HG03280 (cell line): ENCODE results near the gene ATP8B1.
"Not testable (repeated sequence)": the region's sequence is repeated elsewhere in the genome, so short reads cannot be mapped to it uniquely, and the experiment has no call there.

Experiments used
- ATAC-seq: cut with Tn5 transposase; IDR thresholded peaks from one replicate; pipeline ENCODE4 v1.9.1; 2021; ENCODE audit warnings: mild to moderate bottlenecking, moderate library complexity; ENCODE audit not compliant: unreplicated experiment

Gene ATP8B1

DNA sequence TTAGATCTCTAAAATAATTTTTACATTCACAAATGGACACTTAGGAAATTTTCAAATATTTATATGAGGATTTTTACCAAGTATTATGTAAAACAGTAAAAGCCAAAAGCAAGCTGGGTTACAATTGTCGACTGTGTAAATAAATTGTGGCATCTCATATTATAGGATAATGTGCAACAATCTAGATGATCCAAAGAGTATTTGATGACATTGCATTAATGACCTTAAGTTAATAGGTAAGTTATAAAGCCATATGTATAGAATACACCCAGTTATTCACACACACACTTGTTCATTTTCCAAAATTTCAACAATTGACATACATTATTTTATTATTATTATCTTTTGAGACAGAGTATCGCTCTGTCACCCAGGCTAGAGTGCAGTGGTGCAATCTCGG is 69.3 kb downstream of the ATP8B1 start:
- no peak for ATAC-seq

DNA sequence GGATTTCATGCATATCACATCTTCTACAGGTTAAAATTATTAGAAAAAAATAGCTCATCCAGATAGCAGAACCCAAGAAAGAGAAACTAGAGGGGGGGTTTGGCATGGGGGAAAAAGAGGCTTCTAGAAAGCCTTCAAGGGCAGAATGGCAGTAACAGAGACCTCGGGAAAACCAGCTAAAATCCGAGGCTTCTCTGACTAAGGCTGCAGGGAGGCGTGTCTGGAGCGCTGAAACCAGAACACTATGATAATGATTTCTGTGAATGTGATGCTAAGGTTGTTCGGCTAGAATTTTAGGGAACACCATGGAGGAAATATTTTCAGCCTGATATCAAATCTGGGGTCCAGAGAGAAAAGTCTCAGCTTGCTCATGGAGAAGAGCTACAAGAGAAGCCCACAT is 73.0 kb downstream of the ATP8B1 start:
- ATAC-seq = no peak

DNA sequence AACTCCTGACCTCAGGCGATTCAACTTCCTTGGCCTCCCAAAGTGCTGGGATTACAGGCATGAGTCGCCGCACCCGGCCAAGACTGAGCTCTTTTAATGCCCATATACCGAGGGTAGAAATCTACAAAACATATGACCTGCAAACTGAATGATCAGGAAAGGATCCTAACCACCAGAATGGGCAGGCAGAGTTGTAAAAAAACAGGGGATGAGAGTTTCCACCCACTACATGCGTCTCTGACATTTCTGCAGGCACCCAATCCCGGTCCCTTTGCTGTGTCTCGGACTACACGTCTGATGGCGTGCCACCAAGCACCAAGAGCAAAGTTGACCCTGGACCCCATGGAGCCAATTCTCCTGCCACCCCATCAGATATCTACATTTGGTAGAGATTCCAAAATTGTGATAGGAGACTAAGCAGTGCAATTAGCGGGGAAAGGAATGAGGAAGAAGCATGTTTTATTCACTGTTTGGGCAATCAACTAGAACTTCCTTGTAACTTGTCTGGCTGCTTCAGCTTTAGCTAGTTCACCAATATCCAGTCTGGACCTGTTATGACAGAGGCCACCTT is 74.1 kb downstream of the ATP8B1 start:
- no peak for ATAC-seq

DNA sequence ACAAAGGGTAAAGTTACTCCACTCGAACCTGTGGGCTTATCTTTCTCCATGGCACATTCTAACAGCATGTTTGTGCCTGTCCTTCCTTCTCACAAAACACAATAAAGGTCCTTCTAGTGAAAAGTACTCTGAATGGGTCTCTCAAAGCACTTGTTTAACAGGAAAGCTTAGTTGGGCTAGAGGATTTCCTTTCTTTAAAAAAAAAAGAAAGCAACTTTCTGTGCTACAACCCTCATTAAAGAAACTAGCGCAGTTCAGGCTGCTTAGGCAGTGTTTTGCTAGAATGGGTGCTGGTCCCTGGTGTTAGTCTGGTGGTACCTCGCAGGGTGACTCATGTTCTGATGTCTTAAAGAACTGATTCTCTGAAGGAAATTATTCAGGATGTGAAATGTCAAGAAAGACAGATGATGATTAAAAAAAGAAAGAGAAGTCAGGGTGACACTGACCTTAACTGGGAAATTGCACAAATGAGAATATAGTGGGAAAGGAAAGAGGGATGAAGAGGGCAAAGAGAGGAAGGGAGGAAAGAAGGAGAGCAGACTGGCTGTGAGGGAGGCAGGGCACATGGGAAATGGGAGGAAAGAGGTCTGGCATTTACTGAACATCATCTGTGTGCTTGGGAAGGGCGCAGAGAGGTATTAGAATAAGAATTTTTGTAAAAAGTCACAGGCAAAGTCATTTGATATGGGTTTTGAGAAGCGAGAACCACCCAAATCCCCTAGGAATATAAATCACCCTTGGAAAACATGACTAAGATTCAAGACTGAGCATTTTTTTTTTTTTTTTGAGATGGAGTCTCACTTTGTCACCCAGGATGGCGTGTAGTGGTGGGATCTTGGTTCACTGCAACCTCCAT is 74.9 kb downstream of the ATP8B1 start:
- ATAC-seq = no peak

DNA sequence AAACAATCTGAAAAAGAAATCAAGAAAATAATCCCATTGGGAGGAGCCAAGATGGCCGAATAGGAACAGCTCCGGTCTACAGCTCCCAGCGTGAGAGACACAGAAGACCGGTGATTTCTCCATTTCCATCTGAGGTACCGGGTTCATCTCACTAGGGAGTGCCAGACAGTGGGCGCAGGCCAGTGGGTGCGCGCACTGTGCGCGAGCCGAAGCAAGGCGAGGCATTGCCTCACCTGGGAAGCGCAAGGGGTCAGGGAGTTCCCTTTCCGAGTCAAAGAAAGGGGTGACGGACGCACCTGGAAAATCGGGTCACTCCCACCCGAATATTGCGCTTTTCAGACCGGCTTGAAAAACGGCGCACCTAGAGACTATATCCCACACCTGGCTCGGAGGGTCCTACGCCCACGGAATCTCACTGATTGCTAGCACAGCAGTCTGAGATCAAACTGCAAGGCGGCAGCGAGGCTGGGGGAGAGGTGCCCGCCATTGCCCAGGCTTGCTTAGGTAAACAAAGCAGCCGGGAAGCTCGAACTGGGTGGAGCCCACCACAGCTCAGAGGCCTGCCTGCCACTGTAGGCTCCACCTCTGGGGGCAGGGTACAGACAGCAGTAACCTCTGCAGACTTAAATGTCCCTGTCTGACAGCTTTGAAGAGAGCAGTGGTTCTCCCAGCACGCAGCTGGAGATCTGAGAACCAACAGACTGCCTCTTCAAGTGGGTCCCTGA is 83.7 kb downstream of the ATP8B1 start:
- ATAC-seq = not testable (repeated sequence)

DNA sequence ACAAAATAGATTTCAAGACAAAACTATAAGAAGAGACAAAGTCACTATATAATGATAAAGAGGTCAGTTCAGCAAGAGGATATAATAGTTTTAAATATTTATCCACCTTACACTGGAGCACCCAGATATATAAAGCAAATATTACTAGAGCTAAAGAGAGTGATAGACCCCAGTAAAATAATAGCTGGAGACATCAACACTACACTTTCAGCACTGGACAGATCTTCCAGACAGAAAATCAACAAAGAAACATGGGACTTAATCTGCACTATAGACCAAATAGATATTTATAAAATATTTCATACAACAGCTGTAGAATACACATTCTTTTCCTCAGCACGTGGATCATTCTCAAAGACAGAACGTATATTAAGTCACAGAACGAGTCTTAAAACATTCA is 86.6 kb downstream of the ATP8B1 start:
- ATAC-seq = no peak

DNA sequence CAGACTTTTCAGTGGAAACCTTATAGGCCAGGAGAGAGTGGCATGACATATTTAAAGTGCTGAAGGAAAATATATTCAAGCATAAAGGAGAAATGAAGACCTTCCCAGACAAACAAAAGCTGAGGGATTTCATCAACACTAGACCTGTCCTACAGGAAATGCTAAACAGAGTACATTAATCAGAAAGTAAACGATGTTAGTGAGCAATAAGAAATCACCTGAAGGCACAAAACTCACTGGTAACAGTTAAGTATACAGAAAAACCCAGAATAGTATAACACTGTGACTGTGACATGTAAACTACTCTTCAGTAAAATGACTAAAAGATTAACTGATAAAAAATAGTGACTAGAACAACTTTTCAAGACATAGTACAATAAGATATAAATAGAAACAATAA is 87.4 kb downstream of the ATP8B1 start:
- ATAC-seq = no peak

DNA sequence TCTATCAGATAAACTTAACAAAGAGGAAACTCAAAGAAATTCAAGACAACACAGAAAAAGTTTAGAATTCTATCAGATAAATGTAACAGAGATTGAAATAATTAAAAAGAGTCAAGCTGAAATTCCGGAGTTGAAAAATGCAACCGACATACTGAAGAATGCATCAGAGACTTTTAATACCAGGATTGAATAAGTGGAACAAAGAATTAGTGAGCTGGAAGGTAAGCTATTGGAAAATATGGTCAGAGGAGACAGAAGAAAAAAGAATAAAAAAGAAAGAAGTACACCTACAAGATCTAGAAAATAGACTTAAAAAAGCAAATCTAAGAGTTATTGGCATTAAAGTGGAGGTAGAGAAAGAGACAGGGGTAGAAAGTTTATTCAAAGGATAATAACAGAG is 88.0 kb downstream of the ATP8B1 start:
- ATAC-seq = no peak

DNA sequence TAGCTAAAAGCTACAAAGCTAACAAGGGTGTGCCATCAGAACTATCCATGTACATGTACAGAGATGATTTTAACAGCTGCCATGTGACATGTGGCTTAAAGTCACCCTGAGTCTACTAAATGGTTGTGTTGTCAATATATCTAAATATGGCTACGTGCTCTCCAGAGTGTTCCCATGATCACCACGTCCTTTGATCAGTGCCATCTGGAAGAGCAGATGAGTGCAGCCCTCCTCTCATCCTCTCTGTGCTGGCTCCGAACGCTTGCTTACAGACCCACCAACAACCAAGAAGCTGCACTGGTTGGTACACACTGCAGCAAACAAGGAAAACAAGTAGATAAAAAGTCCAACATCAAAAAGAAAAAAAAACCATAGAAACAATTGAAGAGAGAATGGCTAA is 92.9 kb downstream of the ATP8B1 start:
- no peak for ATAC-seq

DNA sequence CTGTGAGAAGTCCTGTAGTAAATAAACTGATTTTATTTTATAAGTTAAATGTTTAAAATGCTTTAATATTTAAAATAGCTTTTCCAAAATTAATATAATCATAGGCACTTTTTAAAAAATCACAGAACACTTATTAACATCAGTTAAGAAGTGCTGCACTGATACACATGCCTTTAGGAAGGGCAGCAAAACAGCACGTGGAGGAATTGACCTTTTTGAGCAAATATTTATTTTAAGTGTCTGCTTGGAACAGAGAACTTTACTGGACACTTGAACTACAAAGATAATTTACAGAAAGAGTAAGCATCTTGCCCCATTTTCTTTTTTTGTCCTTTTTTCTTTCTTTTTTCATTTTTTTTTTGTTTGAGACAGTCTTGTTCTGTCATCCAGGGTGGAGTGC is 93.8 kb downstream of the ATP8B1 start:
- ATAC-seq = no peak

DNA sequence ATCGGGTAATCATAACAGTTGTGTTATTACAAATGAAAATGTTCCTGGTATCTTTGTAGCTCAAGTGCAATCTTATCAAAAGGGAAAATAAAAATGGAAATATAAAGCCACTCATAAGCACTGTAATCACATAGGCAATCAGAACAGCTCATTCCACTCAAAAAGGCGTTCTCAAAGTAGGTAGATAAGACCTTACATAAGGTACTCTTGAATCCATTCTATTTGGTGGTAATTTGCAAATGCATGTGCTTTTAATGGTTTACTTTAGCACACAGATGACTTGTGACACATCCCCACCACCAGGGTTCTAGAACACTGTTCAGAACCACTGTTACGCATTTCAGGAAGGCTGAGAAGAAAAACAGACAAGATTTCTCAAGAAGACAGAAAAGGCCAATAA is 94.8 kb downstream of the ATP8B1 start:
- no peak for ATAC-seq

DNA sequence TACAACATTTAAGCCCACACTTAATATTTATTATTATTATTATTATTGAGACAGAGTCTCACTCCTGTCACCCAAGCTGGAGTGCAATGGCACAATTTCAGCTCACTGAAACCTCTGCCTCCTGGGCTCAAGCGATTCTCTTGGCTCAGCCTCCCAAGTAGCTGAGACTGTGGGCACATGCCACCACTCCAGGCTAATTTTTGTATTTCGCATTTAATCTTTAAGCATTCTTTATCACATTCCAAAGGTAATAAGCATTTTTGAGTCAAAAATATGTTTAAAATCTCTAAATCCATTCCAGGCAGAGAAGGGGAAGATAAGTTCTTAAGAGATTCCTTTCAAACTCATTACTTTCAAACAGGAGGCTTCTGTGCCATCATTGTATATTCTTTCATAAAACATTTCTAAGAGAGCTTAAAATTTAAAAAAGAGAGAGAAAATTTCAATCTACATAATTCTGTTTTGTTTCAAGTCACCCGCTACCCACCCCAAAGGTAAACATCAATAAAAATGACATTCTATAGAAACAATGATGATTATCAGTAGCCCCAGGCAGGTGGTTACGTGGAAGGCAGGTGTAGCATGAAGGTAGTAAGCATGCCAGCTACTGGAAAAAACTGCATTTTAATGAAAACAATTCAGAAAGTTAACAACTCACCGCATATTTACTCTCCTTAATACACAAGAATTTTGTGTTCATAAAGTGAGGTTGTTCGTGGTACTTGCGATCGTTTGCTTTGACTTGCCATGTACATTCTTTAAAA is 97.1 kb downstream of the ATP8B1 start:
- ATAC-seq = no peak

DNA sequence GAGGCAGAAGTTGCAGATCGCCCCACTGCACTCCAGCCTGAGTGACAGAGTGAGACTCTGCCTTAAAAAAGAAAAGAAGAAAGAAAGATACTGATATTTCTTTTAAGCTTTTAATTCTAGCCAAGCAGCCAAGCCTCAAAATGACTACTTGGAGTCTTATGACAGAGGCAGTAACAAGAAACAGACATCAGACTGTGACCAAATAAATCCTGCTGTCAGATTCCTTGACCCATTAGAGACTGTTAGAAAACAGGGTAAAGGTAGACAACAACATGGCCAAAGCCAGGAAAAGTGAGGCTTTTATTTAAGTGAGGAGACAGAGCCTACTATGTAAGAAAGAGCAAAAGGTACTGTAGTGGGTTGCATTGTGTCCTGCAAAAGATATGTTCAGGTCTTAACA is 98.1 kb downstream of the ATP8B1 start:
- ATAC-seq = no peak

DNA sequence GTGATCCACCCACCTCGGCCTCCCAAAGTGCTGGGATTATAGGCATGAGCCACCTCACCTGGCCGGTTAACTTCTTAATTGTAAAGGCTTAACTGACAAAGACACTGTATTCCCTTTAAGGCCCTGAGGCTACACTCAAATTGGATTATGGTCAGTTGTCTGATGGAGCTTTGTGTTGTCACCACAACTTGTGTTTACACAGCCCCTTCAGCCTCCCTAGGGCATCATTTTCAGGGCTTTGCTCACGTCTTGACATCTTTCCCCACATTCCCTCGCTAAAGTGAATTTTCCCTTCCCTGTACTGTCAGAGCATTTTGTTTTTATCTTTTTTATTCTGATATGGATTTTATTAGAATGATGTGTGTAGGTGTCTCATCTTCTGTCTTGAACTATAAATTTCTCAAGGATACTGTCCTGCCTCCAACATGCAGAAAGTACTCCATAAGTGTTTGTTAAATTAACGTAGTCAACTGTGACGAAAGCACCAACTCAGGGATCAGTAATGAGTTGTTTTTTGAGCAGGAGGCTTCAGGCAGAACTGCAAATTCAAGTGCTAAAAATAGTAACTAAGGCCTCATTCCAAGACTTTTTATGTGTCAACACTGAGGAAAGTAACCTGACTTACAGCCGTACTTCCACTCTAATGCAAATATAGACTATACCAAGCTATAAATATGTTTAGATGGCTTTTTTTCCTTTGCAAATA is 104.4 kb downstream of the ATP8B1 start:
- no peak for ATAC-seq

DNA sequence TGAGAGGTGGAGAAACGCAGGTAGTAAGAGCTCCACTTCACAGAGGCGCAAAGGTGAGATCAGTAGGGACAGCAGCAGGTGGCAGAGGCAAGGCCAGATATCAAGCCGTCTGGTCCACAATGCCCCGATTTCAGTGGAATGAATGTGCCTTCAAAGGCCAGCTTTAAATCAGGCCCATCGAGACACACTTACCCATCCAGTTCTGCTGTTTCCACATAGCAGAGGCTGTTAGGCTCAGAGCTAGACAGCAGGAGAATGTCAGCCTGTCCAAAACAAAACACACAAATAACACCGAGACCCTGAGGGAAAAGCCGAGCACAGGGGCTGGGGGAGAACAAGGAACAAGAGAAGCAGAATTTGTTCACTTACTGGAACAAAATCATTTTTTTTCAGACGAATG is 105.7 kb downstream of the ATP8B1 start:
- ATAC-seq = no peak

DNA sequence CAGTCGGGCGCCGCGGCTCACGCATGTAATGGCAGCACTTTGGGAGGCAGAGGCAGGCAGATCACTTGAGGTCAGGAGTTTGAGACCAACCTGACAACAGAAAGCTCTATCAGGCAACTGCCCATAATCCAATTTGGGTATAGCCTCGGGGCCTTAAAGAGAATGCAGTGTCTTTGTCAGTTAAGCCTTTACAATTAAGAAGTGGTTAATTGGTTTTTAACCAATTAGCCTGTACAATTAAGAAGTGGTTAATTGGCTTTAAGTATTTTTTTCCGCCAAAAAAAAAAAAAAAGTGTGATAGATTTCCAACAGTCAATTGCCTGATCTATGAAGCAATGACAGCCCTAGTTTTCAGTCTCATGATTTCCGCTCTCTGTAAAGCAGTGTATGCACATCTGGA is 106.8 kb downstream of the ATP8B1 start:
- ATAC-seq = no peak

DNA sequence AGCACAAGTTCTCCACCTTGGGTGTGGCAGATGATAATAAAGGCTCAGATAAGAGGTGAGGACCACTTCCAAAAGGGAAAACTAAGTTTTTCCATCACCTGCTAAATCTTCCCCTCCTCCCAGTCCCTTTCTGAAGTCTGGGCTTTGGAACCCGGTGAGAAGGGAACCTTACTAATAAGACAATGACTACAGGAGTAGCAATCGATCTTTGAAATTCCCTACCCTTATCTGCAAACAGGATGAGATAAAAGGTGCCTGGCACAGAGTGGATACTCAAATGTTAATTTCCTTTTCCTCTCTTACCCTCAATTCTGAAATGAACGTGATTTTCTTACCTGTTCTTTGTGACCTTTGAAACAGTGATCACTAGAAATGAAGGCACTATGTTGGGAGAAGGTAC is 111.8 kb downstream of the ATP8B1 start:
- no peak for ATAC-seq

DNA sequence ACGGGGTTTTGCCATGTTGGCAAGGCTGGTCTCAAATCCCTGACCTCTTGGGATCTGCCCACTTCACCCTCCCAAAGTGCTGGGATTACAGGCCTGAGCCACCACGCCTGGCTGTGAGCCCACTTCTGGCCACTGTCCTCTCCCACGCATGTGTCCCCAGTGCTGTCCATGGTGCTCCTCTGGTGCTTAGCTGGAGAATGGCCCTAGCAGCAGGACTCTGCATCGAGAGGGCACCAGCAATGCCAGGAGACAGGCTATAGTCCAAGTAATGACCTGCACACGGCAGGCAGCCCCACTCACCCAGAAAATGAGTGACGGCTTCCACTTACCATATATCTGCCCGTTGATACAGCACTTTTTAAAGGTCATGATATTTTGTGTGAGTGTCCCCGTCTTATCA is 115.1 kb downstream of the ATP8B1 start:
- no peak for ATAC-seq

DNA sequence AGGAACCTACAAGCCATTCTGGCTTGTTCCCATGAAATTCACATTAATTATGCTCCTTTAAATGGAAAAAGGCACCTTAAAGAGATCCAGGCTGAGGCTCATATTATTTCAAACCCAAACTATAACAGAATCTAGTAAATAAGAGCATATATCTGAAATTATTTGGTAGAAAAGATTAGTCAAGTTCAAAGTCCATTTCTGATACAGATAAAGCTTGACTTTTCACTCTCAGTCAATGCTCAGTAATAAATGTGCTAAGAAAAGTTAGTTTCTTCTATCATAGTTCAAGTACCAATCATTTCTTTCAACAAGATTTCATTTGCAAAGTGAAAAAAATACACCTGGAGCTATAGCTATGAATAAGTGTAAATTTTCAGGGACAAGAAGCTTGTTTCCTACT is 119.6 kb downstream of the ATP8B1 start:
- ATAC-seq = no peak

DNA sequence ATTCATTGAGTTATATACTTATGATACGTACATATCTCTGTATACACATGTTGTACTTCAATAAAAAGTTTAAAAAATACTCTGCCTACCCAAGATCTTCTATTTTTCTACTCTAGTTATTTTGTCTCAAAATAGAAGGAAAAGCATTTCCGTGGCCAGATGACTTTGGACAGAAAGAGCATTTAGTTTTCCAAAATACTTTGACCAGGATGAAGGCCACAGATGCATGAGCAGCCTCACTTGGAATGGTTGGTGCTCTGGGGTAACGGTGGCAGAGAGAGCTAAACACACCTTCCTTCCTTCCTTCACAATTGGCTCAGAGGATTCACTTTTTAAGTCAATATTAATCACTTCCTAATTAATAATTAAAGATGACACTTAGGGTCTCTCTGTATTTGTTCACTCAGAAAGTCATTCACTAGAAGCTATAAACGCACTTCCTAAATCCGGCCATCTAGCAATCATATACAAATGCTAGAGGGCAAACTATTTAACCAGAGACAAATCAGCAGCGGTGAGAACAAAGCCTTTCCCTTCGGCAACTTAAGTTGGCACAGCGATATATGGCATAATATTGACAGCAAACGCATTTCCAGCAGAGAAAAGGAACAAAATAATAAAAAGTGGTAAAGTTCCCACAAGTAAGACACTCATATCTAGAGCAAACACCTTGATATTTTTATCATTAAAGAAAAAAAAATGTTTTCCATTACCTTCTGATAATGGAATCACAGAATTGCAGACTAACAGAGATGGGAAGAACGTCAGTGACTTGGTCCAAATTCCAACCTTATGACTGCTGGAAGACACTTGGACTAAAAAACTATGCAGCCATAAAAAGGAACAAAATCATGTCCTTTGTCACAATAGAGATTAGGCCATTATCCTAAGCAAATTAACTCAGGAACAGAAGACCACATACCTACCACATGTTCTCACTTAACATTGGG is 125.6 kb downstream of the ATP8B1 start:
- no peak for ATAC-seq
